IMR-90 (cell line): ENCODE measurements around the gene TMEM143. TPM values are rescaled to one million over a fixed set of nuclear protein-coding genes. Genes with fewer than 3 reads are reported as not detected.

ENCODE experiments used
- ATAC-seq: fragments of 200-7000 bp; cut with Tn5 transposase; 2 replicates; pipeline ENCODE4 v1.9.1; 2020; ENCODE audit warnings: low read depth, mild to moderate bottlenecking, moderate library complexity
- BruUV-seq: library from RNA; stranded (reverse); fragments of 400-500 nt; replicated peaks from 2 replicates; lab custom pipeline; 2021; lab: Mats Ljungman, UMichigan
- CTCF ChIA-PET: fragments of 300-600 bp; formaldehyde crosslinking; extraction: SDS; loops from one replicate; lab custom pipeline; 2021; ENCODE audit warnings: antibody characterized with exemption; lab: Yijun Ruan, JAX
- POLR2A ChIA-PET: fragments of 300-600 bp; sonication (Branson Sonifier 250); formaldehyde crosslinking; loops from one replicate; lab custom pipeline; 2022; ENCODE audit warnings: antibody characterized with exemption; ENCODE audit not compliant: unreplicated experiment; lab: Charles Lee
- DNase-seq: peaks from one replicate; pipeline ENCODE4 v3.0.0; 2013
- H2AFZ ChIP-seq: replicated peaks from 2 replicates; pipeline ENCODE3; 2013; ENCODE audit warnings: low read length, mild to moderate bottlenecking; ENCODE audit not compliant: poor library complexity
- H2AK5ac ChIP-seq: 2 replicates; pipeline ENCODE4 v1.6.1; 2013; ENCODE audit warnings: low read depth, low read length, inconsistent platforms
- H2AK9ac ChIP-seq: replicated peaks from 2 replicates; pipeline ENCODE3; 2013; ENCODE audit warnings: mild to moderate bottlenecking, low read depth, low read length, moderate library complexity; ENCODE audit not compliant: poor library complexity
- H2BK120ac ChIP-seq: 2 replicates; pipeline ENCODE4 v1.6.1; 2013; ENCODE audit warnings: low read depth, low read length, inconsistent platforms
- H2BK15ac ChIP-seq: 3 replicates; pipeline ENCODE4 v1.6.1; 2013; ENCODE audit warnings: low read depth, low read length, inconsistent platforms
- H2BK20ac ChIP-seq: 2 replicates; pipeline ENCODE4 v1.6.1; 2013; ENCODE audit warnings: low read depth, mild to moderate bottlenecking, inconsistent platforms, low read length, moderate library complexity
- H2BK5ac ChIP-seq: 2 replicates; pipeline ENCODE4 v1.6.1; 2013; ENCODE audit warnings: mild to moderate bottlenecking, low read depth, low read length, inconsistent platforms; ENCODE audit not compliant: poor library complexity, severe bottlenecking
- H3K14ac ChIP-seq: replicated peaks from 2 replicates; pipeline ENCODE4 v1.6.1; 2013; ENCODE audit warnings: low read depth, low read length, inconsistent platforms
- H3K18ac ChIP-seq: 2 replicates; pipeline ENCODE4 v1.6.1; 2013; ENCODE audit warnings: low read depth, low read length, control low read depth
- H3K23ac ChIP-seq: 2 replicates; pipeline ENCODE4 v1.6.1; 2013; ENCODE audit warnings: low read depth, low read length, inconsistent platforms
- H3K27ac ChIP-seq: 2 replicates; pipeline ENCODE4 v1.5.1; 2013; ENCODE audit warnings: mild to moderate bottlenecking, control low read depth, low read length; ENCODE audit not compliant: insufficient read depth
- H3K27me3 ChIP-seq: 2 replicates; pipeline ENCODE4 v1.6.1; 2013; ENCODE audit warnings: low read length; ENCODE audit not compliant: control insufficient read depth, insufficient read depth
- H3K36me3 ChIP-seq: 2 replicates; pipeline ENCODE4 v1.6.1; 2013; ENCODE audit warnings: low read length, mixed read lengths; ENCODE audit not compliant: control insufficient read depth, insufficient read depth
- H3K4ac ChIP-seq: 2 replicates; pipeline ENCODE4 v1.6.1; 2013; ENCODE audit warnings: low read depth, low read length, inconsistent platforms
- H3K4me1 ChIP-seq: 2 replicates; pipeline ENCODE4 v1.6.1; 2013; ENCODE audit warnings: low read length, mixed read lengths; ENCODE audit not compliant: control insufficient read depth, insufficient read depth
- H3K4me2 ChIP-seq: 2 replicates; pipeline ENCODE4 v1.6.1; 2013; ENCODE audit warnings: low read depth, mild to moderate bottlenecking, control low read depth, low read length, moderate library complexity
- H3K4me3 ChIP-seq: 2 replicates; pipeline ENCODE4 v1.5.1; 2013; ENCODE audit warnings: low read depth, mild to moderate bottlenecking, control low read depth, low read length, moderate library complexity; ENCODE audit not compliant: insufficient read depth
- H3K56ac ChIP-seq: 2 replicates; pipeline ENCODE4 v1.6.1; 2013; ENCODE audit warnings: low read length, inconsistent platforms; ENCODE audit not compliant: insufficient read depth; ENCODE audit errors: extremely low read depth
- H3K79me1 ChIP-seq, 2 experiments: 2 replicates each; pipeline ENCODE4 v1.6.1; 2013; ENCODE audit warnings: low read length in 2 of 2, inconsistent platforms in 1 of 2, low read depth in 1 of 2
- H3K9ac ChIP-seq: 2 replicates; pipeline ENCODE4 v1.6.1; 2013; ENCODE audit warnings: low read depth, low read length, control low read depth
- H3K9me1 ChIP-seq: 2 replicates; pipeline ENCODE4 v1.6.1; 2013; ENCODE audit warnings: low read length, inconsistent platforms; ENCODE audit not compliant: insufficient read depth
- H3K9me3 ChIP-seq: 2 replicates; pipeline ENCODE4 v1.6.1; 2013; ENCODE audit warnings: low read length; ENCODE audit not compliant: control insufficient read depth, insufficient read depth
- H4K20me1 ChIP-seq: 2 replicates; pipeline ENCODE4 v1.6.1; 2013; ENCODE audit warnings: low read length, inconsistent platforms; ENCODE audit not compliant: insufficient read depth
- H4K5ac ChIP-seq: 2 replicates; pipeline ENCODE4 v1.6.1; 2013; ENCODE audit warnings: mild to moderate bottlenecking, low read depth, low read length, control low read depth
- H4K8ac ChIP-seq, 2 experiments: 2 replicates each; pipeline ENCODE4 v1.6.1; 2013; ENCODE audit warnings: low read depth in 2 of 2, low read length in 2 of 2, control low read depth in 1 of 2, inconsistent platforms in 1 of 2
- H4K91ac ChIP-seq: 2 replicates; pipeline ENCODE4 v1.6.1; 2013; ENCODE audit warnings: low read depth, low read length, inconsistent platforms; ENCODE audit not compliant: insufficient read depth
- CEBPB ChIP-seq: IDR thresholded peaks from 2 replicates; pipeline ENCODE4 v1.6.1; 2012; ENCODE audit warnings: low read depth, low read length, improper control_type of control experiment
- CHD1 ChIP-seq: IDR thresholded peaks from 2 replicates; pipeline ENCODE4 v1.6.1; 2012; ENCODE audit warnings: low read depth, low read length, improper control_type of control experiment
- CTCF ChIP-seq: conservative IDR thresholded peaks from 2 replicates; pipeline ENCODE4 v1.5.1; 2012; ENCODE audit warnings: mild to moderate bottlenecking, low read depth, low read length, improper control_type of control experiment
- FOS ChIP-seq: fragments of 150-350 bp; IDR thresholded peaks from 2 replicates; pipeline ENCODE4 v1.6.1; 2016; ENCODE audit warnings: low read depth, low read length
- MXI1 ChIP-seq: IDR thresholded peaks from 2 replicates; pipeline ENCODE4 v1.6.1; 2012; ENCODE audit warnings: low read depth, mild to moderate bottlenecking, low read length, moderate library complexity, borderline replicate concordance
- RAD21 ChIP-seq: IDR thresholded peaks from 2 replicates; pipeline ENCODE4 v1.6.1; 2012; ENCODE audit warnings: low read length, improper control_type of control experiment
- RCOR1 ChIP-seq: IDR thresholded peaks from 2 replicates; pipeline ENCODE4 v1.6.1; 2012; ENCODE audit warnings: mild to moderate bottlenecking, low read length, improper control_type of control experiment; ENCODE audit not compliant: insufficient replicate concordance
- RFX5 ChIP-seq: IDR thresholded peaks from 2 replicates; pipeline ENCODE4 v1.8.0; 2012; ENCODE audit warnings: low read depth, mild to moderate bottlenecking, low read length, moderate library complexity
- SMC3 ChIP-seq: fragments of 150-350 bp; IDR thresholded peaks from 2 replicates; pipeline ENCODE4 v1.6.1; 2016; ENCODE audit warnings: low read depth, mild to moderate bottlenecking, antibody characterized with exemption, low read length, moderate library complexity
- WGBS, 2 experiments: methylation state at CpG; one replicate each; pipeline versions ENCODE4 v1.1.5 to v1.1.7; 2013; ENCODE audit warnings: missing lambda C conversion rate in 2 of 2; ENCODE audit not compliant: insufficient read length in 1 of 2; ENCODE audit errors: extremely low coverage in 2 of 2; 5-methylcytosine and 5-hydroxymethylcytosine counted together
- dilution Hi-C: fragments of 300-500 bp; cut with HindIII; formaldehyde crosslinking; loops from one replicate; pipeline ENCODE4 v1.14.3; 2018; ENCODE audit warnings: low sequenced_read_pairs; ENCODE audit not compliant: unreplicated experiment
- in situ Hi-C: fragments of 300-500 bp; cut with MboI; formaldehyde crosslinking; loops from 3 replicates; pipeline ENCODE4 v1.14.3; 2019; ENCODE audit warnings: low sequenced_read_pairs, inconsistent platforms, mixed read lengths
- intact Hi-C: fragments of 100-400 bp; cut with micrococcal nuclease; formaldehyde crosslinking; loops from 2 replicates; pipeline ENCODE4 v1.10.0; 2022
- polyA plus RNA-seq, 3 experiments: library from polyadenylated mRNA; depleted of rRNA; stranded (reverse); fragments of >200 nt; gene quantifications; 2 replicates each; pipeline ENCODE4 v1.2.3, GENCODE V29; 2012; ENCODE audit warnings: low replicate concordance in 1 of 3
- total RNA-seq: library from RNA; depleted of rRNA; stranded (reverse); fragments of >200 nt; gene quantifications from 2 replicates; pipeline ENCODE4 v1.2.3, GENCODE V29; 2012
- TF ChIP-seq, protein P1 (sequence below): fragments of 150-350 bp; IDR thresholded peaks from 2 replicates; pipeline ENCODE4 v1.6.1; 2016; ENCODE audit warnings: low read depth, mild to moderate bottlenecking, low read length, moderate library complexity, borderline replicate concordance
- TF ChIP-seq, protein P2 (sequence below): fragments of 150-350 bp; IDR thresholded peaks from 2 replicates; pipeline ENCODE4 v1.6.1; 2017; ENCODE audit warnings: mild to moderate bottlenecking, antibody characterized with exemption, low read length, low read depth

Gene TMEM143
- total and polyA plus RNA-seq, 2 of the 4 experiments (the other 2 are of a cell fraction) = 1.3 to 7.6 TPM

DNA sequence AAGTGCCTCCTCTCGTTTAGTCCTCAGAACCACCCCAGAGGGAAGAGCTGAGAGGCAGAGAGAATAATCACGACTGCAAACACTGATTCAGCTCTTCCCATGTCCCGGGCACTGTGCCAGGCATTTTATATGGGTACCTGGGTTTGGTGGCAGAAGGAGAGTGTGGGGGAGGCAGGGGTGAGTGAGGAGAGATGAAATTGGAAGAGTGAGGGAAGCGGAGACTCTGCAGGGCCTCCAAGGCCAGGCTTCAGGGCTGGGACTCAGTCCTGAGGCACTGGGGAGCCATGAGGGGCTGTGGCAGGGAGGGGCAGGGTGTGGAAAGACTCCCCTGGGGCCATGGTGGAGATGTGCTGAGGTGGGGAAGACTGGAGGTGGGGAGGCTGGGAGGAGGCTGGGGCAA is 9.2 kb upstream of the TMEM143 start:
- ChIA-PET POLR2A (no interaction called here), CTCF (interaction anchor here (0.9 to 1.5 kb wide), 2 partner anchors 9 to 18 kb away, joined by 3 to 6 read pairs; partner anchors contain the start of genes KDELR1, SYNGR4 and TMEM143)
- no peak overlapping the region for H2AFZ ChIP-seq
- H3K23ac ChIP-seq = no peak overlapping the region
- no peaks in the 10 kb centered on the region for H3K4me1 ChIP-seq
- no peak overlapping the region for H3K27ac ChIP-seq
- no peaks in the 10 kb centered on the region for H3K36me3 ChIP-seq
- no peak overlapping the region for H2BK20ac ChIP-seq
- no peak overlapping the region for H4K8ac ChIP-seq
- H4K91ac ChIP-seq = no peak overlapping the region
- WGBS, 2 experiments = 51% methylated on average over 3 of the region's 4 CpGs; no CpG with 5 or more reads in 1 of the 2 experiments
- no peak overlapping the region for H3K4me3 ChIP-seq
- intact Hi-C loops = no loop called here
- no TSS peak for BruUV-seq
- H2AK5ac ChIP-seq = no peak overlapping the region
- no peak overlapping the region for H2BK5ac ChIP-seq
- no peaks in the 10 kb centered on the region for H4K20me1 ChIP-seq
- no peak overlapping the region for H3K56ac ChIP-seq
- H3K9me1 ChIP-seq = no peaks in the 10 kb centered on the region
- no peaks in the 10 kb centered on the region for H3K9me3 ChIP-seq
- in situ Hi-C loops = no loop called here
- no peak overlapping the region for H2AK9ac ChIP-seq
- TF ChIP-seq MXI1 (no peak), FOS (no peak), CTCF (no peak), CHD1 (no peak), RAD21 (no peak), RFX5 (no peak), SMC3 (no peak), RCOR1 (no peak), CEBPB (no peak)
- TF ChIP-seq, protein P1, sequence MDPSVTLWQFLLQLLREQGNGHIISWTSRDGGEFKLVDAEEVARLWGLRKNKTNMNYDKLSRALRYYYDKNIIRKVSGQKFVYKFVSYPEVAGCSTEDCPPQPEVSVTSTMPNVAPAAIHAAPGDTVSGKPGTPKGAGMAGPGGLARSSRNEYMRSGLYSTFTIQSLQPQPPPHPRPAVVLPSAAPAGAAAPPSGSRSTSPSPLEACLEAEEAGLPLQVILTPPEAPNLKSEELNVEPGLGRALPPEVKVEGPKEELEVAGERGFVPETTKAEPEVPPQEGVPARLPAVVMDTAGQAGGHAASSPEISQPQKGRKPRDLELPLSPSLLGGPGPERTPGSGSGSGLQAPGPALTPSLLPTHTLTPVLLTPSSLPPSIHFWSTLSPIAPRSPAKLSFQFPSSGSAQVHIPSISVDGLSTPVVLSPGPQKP = no peak
- TF ChIP-seq, protein P2, sequence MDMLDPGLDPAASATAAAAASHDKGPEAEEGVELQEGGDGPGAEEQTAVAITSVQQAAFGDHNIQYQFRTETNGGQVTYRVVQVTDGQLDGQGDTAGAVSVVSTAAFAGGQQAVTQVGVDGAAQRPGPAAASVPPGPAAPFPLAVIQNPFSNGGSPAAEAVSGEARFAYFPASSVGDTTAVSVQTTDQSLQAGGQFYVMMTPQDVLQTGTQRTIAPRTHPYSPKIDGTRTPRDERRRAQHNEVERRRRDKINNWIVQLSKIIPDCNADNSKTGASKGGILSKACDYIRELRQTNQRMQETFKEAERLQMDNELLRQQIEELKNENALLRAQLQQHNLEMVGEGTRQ = no peak
- H3K4ac ChIP-seq = no peak overlapping the region
- no peak overlapping the region for H4K5ac ChIP-seq
- no peak overlapping the region for H2BK120ac ChIP-seq
- no peak overlapping the region for H2BK15ac ChIP-seq
- H3K27me3 ChIP-seq = peaks cover 2% of the 10 kb centered on the region; the same call in 1 of the 2 replicates
- DNase-seq (no peak), ATAC-seq (no peak)
- dilution Hi-C loops = no loop called here
- no peak overlapping the region for H3K18ac ChIP-seq
- H3K9ac ChIP-seq = no peak overlapping the region
- no peaks in the 10 kb centered on the region for H3K79me1 ChIP-seq
- H3K14ac ChIP-seq = no peak overlapping the region
- H3K4me2 ChIP-seq = no peak overlapping the region
